T-helper 2 cell treated with Interferon-gamma antibody and Interleukin-4, amounts not matched to agents 100 ng/mL and 5 ng/mL, for 36 hours (primary cell): ENCODE measurements around the gene PARP3. TPM values are rescaled to one million over a fixed set of nuclear protein-coding genes. Genes with fewer than 3 reads are reported as not detected.
"Not testable (repeated sequence)": the region's sequence is repeated elsewhere in the genome, so short reads cannot be mapped to it uniquely, and the experiment has no call there.

Source experiments
- intact Hi-C: fragments of 100-400 bp; cut with micrococcal nuclease; formaldehyde crosslinking; loops from one replicate; pipeline ENCODE4 v1.15.1; 2023
- total RNA-seq: library from RNA; stranded (reverse); gene quantifications from 2 replicates; pipeline ENCODE4 v1.2.3, GENCODE V29; 2022

Gene PARP3
- total RNA-seq, 1 donor from 2014 or later = 14.0 TPM

DNA sequence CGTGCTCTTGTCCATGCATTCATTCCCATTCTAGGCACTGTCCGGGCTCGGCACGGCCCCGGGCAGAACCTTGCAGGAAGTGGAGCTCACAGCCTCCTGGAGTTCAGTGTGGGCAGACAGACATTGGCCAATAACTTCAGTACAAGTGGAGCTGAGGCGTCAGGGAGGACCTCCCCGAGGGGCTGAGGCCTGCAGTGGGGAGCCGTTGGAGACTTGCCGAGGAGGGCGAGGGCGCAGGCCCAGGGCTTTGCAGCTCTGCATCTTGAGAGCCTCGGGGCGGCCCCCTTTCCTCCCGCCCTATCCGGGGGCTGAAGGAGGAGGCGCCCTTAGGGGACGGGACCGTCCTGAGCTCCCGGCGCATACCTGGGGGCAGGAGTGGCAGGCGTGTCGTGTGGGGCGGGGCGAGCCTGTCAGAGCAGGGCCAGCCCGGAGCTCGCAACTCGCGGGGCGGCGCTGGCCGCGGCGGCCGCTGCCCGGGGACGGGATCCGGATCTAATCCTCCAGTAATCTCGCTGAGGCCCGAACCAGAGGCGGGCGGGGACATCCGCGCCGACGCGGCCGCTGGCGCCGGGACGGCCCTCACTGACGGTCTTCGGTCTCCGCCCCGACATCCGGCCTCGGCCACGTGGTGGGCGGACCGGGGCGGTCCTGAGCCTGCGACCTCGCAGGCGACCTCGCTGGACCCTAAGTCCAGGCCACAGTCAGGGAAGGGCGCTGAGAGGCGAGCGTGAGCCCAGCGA, 40.8 kb downstream of the PARP3 start, which contains the start of gene ACY1:
Gene ACY1, plus strand, starts transcription at position 698 of the 740 bp plus-strand sequence. CDS start 530 bp downstream, outside the sequence.
- intact Hi-C loops = loop anchor here (1.0 to 2.0 kb wide), 4 partner anchors 8 to 74 kb away; partner anchors contain the start of genes ABHD14A, DUSP7, PARP3 and RPL29

DNA sequence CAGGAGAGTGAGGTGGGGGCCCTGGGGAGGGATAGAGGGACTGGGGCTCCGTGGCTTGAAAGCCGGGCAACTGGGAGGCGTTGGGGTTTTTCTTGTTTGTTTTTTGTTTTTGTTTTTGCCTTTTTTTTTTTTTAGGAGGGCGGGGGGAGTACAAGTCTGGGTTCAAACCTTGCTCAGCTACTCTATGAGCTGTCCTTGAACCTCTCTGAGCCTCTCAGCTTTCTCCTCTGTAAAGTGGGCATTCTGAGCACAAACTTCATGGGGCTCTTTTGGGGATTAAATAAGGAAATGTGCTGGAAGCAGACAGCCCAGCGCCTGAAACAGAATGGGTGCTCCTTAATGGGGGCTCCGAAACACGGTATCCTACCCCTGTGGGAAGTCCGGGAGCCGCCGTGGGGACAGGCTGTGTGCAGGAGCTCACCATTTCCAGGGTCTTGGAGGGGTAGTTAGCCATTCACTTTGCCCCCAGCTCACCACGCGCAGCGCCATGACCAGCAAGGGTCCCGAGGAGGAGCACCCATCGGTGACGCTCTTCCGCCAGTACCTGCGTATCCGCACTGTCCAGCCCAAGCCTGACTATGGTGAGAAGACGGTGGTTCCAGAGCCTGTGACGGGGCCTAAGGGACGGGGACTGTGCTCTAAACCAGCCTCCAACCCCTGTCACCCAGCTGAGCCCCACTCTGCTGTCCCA, 41.6 kb downstream of the PARP3 start:
- intact Hi-C loops = loop anchor here (1.0 to 2.0 kb wide), 4 partner anchors 8 to 73 kb away; partner anchors contain the start of genes ABHD14A, DUSP7, PARP3 and RPL29

DNA sequence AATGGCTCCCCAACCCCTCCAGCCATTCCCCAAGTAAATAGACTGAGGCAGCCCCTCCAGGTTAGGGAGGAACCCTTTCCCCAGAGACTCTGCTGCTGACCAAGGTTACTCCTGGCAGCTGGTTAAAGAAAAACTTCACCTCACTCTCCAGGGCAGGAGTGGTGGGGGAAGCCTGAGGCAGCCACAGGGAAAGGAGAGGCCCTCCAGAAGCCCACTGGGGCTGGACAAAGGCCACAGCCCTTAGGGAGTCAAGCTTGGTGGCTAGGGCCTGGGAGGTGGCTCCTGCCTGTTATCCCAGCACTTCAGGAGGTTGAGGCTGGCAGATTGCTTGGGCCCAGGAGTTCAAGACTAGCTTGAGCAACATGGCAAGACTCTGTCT, 42.1 kb downstream of the PARP3 start:
- intact Hi-C loops = no loop called here

DNA sequence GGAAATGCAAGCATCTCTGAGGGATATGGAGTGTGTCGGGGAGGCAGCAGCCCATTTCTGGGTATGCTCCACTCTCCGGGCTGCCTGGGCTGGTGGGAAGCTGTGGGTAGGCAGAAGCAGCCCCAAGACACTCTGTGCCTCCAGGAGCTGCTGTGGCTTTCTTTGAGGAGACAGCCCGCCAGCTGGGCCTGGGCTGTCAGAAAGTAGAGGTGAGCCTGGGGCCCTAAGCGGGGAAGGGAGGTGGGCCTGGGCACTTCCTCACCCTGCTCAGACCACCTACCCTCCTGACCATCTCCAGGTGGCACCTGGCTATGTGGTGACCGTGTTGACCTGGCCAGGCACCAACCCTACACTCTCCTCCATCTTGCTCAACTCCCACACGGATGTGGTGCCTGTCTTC, 42.9 kb downstream of the PARP3 start:
- intact Hi-C loops = no loop called here

DNA sequence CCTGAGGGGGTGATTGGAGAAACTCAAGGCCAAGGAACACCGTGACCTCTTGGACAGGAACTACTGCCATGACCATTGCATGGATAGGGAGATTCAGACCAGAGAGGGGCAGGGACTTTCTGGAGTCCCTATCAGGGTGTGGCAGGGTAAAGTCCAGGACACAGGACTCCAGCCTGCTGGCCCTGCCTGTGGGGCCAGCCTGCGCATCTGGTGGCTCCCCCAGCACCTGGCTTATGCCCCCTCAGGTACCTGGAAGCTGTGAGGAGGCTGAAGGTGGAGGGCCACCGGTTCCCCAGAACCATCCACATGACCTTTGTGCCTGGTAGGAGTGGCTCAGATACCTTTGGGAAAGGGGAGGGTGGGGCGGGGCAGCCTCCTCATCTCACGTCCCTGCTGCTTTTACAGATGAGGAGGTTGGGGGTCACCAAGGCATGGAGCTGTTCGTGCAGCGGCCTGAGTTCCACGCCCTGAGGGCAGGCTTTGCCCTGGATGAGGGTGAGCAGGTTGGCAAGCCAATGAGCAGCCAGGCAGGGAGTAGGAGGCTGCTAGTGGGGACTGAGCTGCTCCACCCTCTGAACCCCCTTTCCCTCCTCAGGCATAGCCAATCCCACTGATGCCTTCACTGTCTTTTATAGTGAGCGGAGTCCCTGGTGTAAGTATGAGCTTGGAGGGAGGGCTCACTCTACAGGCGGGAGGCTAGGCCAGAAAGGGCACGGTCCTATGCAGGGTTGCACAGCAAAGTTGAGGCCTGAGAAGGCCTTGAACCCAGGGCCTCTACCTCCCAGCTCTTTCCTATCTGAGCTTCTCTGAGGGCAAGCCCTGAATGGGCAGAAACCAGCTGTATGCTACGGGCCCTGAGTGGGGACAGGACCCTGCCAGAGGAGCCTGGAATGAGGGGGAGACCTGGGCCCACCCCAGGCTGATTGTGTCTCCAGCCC, 44.1 kb downstream of the PARP3 start:
- intact Hi-C loops = no loop called here

DNA sequence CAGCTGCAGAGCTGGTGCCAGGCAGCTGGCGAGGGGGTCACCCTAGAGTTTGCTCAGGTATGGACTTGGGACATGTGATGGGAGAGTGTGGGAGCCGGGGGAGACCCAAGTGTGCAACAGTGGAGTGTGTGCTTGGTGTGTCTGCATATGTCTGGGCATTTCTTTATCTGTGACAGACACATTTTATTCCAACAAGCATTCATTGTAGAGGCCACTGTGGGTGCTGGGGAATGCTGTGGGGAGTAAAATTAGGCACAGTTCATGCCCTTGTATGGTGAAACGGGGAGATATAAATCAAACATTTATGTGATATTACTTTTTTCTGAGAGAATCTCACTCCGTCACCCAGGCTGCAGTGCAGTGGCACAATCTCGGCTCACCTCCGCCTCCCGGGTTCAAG, 45.4 kb downstream of the PARP3 start:
- intact Hi-C loops = no loop called here

DNA sequence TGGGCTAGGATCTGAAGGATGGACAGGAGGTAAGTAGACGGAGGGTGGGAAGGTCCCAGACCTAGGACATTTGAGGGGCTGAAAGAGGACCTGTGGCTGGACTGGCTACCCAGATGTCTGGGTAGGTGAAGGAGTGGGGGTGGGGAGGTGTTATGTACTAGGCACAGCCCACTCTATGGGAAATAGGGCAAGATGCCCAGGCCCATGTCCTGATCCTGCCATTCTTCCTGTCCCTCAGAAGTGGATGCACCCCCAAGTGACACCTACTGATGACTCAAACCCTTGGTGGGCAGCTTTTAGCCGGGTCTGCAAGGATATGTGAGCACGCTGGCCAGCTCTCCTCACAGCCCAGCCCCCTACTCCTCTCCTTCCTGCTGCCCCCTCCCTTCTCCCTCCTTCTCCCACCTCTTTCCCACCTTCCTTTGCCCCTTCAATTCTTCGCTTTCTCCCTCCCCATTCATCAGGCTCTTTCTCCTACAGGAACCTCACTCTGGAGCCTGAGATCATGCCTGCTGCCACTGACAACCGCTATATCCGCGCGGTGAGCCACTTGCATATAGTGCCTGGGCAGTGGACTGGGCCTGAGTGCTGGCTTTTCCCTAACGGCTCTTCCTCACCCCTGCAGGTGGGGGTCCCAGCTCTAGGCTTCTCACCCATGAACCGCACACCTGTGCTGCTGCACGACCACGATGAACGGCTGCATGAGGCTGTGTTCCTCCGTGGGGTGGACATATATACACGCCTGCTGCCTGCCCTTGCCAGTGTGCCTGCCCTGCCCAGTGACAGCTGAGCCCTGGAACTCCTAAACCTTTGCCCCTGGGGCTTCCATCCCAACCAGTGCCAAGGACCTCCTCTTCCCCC, 46.4 kb downstream of the PARP3 start:
- intact Hi-C loops = no loop called here

DNA sequence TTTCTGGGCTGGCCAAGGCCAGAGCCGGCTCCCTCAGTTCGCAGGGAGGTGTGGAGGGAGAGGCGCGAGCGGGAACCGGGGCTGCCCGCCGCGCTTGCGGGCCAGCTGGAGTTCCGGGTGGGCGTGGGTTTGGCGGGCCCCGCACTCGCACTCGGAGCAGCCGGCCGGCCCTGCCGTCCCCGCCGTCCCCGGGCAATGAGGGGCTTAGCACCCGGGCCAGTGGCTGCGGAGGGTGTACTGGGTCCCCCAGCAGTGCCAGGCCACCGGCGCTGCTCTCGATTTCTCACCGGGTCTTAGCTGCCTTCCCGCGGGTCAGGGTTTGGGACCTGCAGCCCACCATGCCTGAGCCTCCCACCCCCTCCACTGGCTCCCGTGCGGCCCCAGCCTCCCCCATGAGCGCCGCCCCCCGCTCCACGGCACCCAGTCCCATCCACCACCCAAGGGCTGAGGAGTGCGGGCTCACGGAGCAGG, 48.4 kb downstream of the PARP3 start:
- intact Hi-C loops = not testable (repeated sequence)

DNA sequence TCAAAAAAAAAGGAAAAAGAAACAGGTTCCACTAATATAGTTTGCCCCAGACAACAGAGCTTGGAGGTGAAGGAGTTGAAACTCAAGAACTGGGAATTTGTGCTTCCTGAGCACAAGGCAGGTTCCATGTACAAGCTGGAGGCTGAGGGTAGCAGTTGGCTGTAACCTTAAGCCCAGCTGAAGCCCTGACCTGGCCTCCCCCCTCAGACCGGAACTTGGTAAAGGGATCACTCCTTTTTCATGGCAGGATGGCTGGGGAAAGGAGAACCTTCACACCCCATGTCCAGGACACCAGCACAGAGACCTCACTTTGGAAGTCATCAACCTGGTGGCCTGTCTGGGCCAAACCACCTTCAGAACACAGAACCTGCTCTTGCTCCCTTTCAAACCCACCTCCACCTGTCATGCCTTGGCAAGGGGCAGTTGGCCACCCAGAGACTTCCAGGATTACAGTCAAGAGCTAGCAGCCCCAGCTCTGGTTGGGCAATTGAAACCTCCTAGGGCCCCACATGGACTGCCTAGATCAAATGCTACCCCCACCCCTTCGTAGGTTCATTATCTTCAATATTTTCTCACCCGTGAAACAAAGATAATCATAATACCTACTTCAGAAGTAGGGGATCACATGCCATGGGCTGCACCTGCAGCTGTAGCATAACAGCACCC, 50.0 kb downstream of the PARP3 start:
- intact Hi-C loops = no loop called here

DNA sequence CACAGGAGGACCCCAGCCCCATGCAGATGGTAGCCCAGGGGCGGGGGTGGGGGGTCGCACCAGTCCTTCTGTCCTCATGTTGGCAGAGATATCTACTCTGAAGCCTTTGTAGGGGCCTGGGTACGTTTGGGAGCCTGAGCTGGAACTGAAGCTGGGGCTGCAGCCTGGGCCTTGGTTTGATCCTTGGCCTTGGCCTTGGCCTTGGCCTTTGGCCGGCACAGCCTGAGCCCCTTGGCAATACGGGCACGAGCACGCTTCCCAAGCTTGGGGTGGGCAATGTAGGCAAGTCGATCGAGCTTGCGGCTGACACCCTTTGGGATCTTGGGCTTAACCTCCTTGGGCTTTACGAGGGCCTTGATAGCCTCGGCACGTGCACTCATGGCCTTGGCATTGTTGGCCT, 51.5 kb downstream of the PARP3 start:
- intact Hi-C loops = not testable (repeated sequence)

DNA sequence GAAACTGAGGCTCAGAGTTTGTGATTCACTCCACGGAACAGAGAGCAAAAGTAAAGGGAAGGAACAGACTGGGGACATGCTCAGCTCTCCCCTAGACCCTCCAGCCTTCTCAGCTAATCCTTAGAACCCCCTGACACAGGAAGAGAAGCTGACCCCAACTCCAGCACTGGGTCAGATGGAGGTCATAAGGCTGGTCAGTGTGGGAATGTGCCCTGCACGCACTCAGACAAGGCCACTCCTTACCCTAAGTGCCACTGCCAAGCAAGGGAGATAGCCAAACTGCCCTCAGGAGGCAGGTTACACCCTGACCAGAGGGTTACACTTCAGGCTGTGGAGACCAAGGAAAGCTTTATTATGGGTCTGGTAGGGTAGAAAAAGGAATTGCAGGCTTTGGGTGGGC, 52.4 kb downstream of the PARP3 start:
- intact Hi-C loops = no loop called here

DNA sequence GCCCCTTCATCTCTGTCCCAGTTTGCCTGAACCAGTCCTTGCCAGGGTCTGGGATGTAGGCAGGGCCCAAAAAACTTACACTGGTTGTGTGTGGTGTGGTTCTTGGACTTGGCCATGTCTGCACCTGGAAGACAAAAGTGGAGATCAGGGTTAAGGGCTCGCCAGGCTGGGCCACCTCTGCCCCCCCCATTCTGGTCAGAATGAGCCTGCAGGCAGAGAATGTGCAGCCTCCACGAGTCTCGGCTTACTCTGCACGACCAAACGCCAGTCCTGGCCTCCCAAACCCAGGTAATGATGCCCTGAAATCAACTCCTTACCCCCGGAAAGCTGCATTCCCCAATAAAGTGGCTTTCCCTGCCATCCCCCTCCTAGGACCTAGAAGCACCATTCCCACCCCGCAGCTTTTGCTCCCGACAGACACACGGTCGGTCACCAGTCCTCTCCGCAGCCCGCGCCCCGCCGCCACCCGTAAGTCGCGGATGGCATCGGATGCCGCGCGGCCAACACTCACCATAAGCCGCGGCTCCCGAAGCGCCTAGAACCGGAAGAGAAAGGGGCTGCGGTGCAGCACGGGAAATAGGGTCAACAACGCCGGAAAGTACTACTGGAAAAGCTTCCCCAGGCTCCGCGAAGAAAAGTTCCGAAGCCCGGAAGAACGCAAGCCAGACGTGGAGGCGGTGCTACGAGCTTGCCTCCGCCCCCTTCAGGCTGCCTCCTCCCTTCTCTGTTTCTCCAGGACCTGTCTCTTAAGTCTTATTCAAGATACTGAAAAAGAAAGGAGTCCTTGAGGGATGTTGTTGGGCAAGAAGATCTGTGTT, 53.4 kb downstream of the PARP3 start, which contains the start of gene RPL29:
Gene RPL29, minus strand, starts transcription at position 550 of the 818 bp plus-strand sequence. Its CDS starts 434 bp downstream, at position 116.
- intact Hi-C loops = loop anchor here (1.0 kb wide), 4 partner anchors 12 to 149 kb away; partner anchors contain the start of genes ACY1 and PARP3

DNA sequence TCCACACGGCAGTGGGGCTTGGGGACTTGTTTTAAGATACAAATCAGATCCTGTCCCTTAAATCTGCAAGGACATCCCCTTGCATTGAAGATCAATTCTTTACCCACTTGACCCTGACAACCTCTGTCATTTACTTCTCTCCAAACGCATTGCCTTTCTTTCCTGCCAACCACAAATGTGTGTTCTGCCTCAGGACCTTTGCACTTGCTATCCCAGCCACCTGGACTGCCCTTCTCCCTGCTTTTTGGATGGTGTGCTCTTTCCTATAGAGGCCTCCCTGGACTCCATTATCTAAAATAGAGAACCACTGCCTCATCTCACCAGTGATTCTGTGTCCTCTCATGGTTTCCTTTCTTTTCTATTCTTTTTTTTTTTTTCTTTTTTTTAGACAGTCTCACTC, 55.0 kb downstream of the PARP3 start:
- intact Hi-C loops = no loop called here

DNA sequence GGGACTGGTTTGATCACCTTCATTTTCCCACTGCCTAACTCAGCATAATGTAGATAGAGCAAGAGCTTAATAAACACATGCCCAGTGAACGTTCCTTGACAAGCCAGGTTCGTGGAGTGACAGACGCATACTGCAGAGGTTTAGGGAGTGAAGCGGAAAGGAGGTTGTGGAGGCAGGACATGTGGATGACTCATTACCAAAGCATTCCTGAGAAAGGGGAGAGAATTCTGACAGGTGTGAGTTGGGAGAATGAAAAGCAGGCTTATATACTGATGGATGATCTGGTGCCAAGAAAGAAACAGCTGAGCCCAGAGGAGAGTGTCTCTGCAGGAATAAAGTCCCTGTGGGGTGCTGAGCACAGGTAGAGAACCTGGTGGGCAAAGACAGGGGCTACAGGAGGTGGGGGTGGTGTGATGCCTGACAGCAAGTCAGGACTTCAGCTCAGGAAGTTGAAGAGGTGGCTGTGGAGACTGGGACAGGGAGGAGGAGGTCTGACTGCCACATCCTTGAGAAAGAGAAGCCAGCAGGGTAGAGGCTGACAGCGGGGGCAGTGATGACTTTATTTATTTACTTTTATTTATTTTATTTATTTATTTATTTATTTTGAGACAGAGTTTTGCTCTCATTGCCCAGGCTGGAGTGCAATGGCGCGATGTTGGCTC, 55.9 kb downstream of the PARP3 start:
- intact Hi-C loops = no loop called here
